GM21717 (cell line): Measurements from ENCODE around the gene MCTP2.

Experiments
- ATAC-seq: cut with Tn5 transposase; IDR thresholded peaks from one replicate; pipeline ENCODE4 v1.9.1; 2021; ENCODE audit warnings: mild to moderate bottlenecking, moderate library complexity; ENCODE audit not compliant: unreplicated experiment

The MCTP2 gene

GRCh38 chr15:94432279-94432678, 200.9 kb downstream of the MCTP2 start:
- no peak for ATAC-seq

- no peak for ATAC-seq
Observed at GRCh38 chr15:94439158-94439557, 207.8 kb downstream of the MCTP2 start.

- no peak for ATAC-seq
Observed at GRCh38 chr15:94441760-94442159, 210.4 kb downstream of the MCTP2 start.

- no peak for ATAC-seq
Observed at GRCh38 chr15:94442480-94442879, 211.1 kb downstream of the MCTP2 start.

- no peak for ATAC-seq
Observed at GRCh38 chr15:94443186-94443585, 211.8 kb downstream of the MCTP2 start.

GRCh38 chr15:94445566-94446160, 214.3 kb downstream of the MCTP2 start:
- no peak for ATAC-seq

GRCh38 chr15:94446441-94446840, 215.1 kb downstream of the MCTP2 start:
- no peak for ATAC-seq

GRCh38 chr15:94451466-94451865, 220.1 kb downstream of the MCTP2 start:
- ATAC-seq: no peak

GRCh38 chr15:94453227-94453988, 222.0 kb downstream of the MCTP2 start:
- no peak for ATAC-seq

GRCh38 chr15:94455297-94455696, 223.9 kb downstream of the MCTP2 start:
- ATAC-seq: no peak

- no peak for ATAC-seq
Observed at GRCh38 chr15:94456226-94456625, 224.9 kb downstream of the MCTP2 start.

- ATAC-seq: no peak
Observed at GRCh38 chr15:94457661-94458060, 226.3 kb downstream of the MCTP2 start.

GRCh38 chr15:94460624-94461023, 229.3 kb downstream of the MCTP2 start:
- no peak for ATAC-seq

- ATAC-seq: no peak
Observed at GRCh38 chr15:94467034-94467433, 235.7 kb downstream of the MCTP2 start.

- ATAC-seq: no peak
Observed at GRCh38 chr15:94470492-94470891, 239.1 kb downstream of the MCTP2 start.

GRCh38 chr15:94476686-94477085, 245.3 kb downstream of the MCTP2 start:
- no peak for ATAC-seq

GRCh38 chr15:94477913-94478553, 246.7 kb downstream of the MCTP2 start:
- no peak for ATAC-seq

GRCh38 chr15:94478763-94479162, 247.4 kb downstream of the MCTP2 start:
- ATAC-seq: no peak

GRCh38 chr15:94480289-94480834, 249.0 kb downstream of the MCTP2 start:
- no peak for ATAC-seq

- ATAC-seq: no peak
Observed at GRCh38 chr15:94485148-94485719, 253.9 kb downstream of the MCTP2 start.

GRCh38 chr15:94487635-94488034, 256.3 kb downstream of the MCTP2 start:
- no peak for ATAC-seq
